GM20000 (cell line): ENCODE measurements around the gene PRRX2.

Experiments used
- DNase-seq: peaks from one replicate; pipeline ENCODE4 v3.0.0; 2012; ENCODE audit warnings: low spot score
- TF ChIP-seq, protein P1 (sequence below): IDR thresholded peaks from 2 replicates; pipeline ENCODE4 v1.5.1; 2012; ENCODE audit warnings: mild to moderate bottlenecking, control low read depth; ENCODE audit errors: extremely low read depth, missing control alignments

Gene PRRX2

DNA sequence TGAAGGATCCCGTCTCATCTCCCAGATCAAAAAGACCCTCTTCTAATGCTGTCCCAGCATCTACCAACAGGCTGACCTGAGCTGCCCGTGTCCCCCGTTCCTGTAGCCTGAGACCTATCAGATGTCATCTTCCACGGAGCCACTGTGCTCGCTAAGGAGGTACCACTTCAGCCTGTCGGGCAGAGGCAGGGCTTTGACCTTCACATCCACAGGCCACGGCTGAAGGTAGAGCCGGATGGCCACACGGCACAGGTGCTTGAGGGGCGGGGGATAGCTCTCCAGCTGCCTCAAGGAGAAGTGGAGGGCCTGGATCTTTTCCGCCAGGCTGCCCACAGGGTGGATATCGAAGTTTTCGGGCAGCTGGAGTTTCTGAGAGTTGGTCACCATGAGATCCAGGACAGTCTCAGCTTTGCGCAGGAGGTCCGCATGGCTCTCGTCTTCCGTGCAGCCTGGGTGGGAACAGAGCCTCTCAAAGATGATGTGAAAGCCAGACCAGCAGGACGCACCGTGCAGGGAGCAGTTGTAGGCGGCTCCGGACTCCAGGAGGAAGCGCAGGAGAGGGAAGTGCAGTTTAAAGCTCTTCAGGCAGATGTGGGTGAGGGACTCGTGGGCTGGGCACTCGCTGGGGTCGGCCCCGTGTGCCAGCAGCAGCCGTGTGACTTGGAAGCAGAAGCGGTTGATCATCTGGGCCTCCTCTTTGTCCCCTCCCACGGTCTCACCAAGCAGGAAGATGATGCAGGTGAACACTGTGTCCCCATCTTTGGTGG lies 27.6 kb upstream of the PRRX2 start:
- no peak for DNase-seq
- TF ChIP-seq, protein P1, sequence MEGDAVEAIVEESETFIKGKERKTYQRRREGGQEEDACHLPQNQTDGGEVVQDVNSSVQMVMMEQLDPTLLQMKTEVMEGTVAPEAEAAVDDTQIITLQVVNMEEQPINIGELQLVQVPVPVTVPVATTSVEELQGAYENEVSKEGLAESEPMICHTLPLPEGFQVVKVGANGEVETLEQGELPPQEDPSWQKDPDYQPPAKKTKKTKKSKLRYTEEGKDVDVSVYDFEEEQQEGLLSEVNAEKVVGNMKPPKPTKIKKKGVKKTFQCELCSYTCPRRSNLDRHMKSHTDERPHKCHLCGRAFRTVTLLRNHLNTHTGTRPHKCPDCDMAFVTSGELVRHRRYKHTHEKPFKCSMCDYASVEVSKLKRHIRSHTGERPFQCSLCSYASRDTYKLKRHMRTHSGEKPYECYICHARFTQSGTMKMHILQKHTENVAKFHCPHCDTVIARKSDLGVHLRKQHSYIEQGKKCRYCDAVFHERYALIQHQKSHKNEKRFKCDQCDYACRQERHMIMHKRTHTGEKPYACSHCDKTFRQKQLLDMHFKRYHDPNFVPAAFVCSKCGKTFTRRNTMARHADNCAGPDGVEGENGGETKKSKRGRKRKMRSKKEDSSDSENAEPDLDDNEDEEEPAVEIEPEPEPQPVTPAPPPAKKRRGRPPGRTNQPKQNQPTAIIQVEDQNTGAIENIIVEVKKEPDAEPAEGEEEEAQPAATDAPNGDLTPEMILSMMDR: no peak

DNA sequence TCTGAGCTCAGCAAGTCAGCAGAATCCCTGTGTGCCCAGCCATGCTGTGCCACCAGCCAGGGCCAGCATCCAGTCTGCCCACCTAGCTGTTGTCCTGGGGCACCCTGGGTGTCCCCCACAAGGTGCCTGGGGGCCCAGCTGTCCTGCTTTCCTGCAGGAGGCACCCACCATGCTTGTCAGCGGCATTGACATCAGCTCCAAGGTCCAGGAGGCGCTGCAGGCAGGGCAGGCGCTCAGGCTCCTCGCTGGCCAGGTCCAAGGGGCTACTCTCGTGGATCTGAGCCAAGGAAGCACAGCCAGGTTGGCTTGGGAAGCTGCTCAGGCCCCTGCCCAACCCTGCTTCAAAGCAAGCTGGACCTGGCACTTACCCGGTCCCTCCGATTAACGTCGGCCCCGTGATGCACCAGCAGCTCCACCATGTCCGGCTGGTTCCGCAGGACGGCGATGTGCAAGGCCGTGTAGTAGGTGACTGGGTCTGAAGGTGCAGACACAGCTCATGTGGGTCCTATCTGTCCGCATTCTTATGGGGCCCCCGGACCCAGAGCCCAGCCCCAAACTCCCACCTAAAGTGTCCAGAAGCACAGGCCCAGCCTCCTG lies 26.3 kb upstream of the PRRX2 start:
- TF ChIP-seq, protein P1: no peak
- no peak for DNase-seq

DNA sequence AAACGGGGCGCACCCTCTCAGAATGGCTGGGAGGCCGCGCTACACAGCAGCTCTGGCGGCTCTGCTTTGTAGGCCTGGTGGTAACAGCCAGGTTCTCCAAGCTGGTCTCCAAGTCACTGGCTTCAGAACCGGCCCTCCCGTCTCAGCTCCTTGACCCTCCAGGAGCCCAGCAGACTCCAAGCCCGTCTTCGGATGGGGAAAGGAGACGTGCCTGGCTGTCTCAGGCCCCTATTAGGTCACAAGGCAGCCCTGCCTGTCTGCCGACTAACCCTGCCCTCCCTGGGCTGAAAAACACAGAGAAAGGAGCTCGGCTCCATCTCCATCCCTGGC lies 25.7 kb upstream of the PRRX2 start:
- TF ChIP-seq, protein P1: no peak
- no peak for DNase-seq

DNA sequence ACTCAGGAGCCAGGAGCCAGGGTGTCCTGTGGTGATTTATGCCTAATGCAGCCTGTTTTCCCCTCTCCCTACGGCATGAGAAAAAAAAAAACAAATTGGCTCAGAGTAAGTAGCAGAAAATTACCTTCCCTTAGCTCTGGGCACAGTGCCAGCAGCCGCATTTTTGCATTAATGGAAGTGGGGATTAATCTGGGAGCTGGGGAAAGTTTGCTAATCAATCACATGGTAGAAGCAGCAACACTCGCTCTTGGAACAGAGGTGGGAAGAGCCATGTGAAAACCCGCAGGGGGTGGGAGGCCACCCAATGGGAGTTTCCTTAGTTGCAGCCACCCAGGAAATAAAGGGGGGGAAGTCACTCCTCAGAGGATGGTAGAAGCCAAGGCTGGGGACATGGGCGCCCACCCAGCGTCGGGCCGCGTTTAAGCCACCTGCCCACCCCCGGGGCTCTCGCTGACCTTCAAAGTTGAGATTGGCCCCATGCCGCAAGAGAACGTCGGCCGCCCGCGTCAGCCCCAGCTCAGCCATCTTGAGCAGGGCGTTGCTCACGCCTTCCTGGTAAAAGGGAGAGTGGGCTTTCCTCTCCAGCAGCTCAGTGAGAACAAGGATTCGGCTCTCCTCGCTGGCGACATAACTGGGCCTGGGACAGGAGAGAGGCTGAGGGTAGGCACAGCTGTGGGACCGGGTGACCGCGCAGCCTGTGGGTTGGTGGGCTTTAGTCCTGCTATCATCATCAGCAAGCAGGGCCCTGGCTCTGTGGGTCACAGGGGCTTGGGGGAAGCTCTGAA lies 25.2 kb upstream of the PRRX2 start:
- TF ChIP-seq, protein P1: no peak

DNA sequence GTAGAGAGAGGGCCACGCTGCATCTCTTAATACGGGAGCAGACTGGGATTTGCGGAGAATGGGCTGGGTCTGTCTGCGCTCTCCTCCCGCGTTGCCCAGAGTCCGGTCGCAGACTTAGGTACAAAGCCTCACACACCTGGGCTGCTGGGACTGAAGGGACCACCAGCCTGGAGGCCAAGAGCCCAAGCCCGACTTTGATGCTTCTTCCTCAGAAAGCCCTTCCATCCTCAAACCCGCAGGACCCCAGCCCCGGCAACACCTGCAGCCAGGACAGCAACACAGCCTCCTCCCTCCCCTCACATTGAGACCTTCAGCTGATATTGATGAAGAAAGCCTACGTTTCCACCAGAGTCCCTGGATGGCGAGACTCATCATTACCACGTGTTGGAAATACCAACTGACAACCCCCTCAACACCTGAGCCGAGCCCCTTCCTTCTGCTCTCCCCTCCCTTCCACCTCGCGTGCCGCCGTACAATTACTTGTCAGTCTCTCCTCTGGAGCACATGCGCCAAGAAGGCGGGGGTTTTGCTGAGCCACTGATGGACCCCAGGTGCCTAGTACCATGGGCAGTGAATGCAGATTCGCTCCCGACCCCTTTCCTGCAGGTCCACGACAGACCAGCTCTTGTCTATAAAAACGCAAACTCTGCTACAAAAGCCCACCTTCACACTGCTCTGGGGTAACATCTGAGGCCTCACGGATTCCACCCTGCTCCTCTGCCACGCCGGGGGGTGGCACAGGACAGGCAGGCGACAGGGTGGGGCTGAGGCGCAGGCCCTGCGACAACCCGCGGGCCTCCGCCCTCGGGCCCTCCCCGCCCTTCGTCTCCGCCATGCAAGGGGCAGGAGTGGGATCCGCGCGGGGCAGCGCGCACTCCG lies 24.3 kb upstream of the PRRX2 start:
- TF ChIP-seq, protein P1: no peak
- no peak for DNase-seq

More for the DNA sequence above, 25.2 kb upstream of the PRRX2 start:
- no peak for DNase-seq

DNA sequence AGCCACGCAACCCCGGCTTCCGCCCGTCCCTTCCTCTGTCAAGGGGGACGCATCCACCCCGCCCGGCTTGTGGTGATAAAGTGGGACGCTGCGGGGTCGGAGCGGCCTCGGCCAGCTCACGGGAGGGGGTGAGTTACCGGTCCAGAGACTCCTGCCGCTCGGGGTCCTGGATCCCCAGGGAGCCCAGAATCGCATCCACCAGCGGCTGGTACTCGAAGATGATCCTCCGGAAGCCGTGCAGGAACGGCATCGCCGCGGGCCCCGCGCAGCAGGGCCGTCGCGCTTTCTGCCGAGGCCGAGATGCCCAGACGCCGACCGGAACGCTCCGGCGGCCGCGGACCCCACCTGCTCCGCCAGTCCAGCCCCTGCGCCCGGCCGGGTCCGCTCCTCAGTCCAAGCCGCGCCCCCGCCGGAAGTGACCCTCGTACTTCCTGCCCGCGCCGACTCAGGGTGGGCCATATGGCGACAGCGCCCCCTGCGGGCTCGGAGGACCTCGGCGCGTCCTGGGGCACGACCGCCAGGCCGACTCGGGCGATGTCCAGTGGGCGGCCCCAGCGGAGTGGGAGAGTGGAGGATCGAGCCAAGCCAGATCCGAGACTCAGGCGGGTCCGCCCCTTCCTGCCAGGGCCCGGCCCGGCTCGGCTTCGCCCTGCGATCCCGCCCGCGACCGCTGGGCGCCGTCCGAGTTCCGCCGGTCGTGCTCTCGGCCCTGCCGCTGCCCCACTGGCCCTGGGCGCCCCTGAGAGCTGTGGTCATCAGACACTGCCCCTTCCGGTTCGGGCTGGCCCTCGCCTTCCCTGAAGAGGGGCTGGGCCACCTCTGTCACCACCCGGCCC lies 23.5 kb upstream of the PRRX2 start, which contains the start of gene ASB6:
Gene ASB6 (minus strand): TSS at position 402 of the 836 bp plus-strand sequence. CDS start 152 bp downstream, at position 250.
- DNase-seq: peak; percentile 100
- TF ChIP-seq, protein P1: peak; percentile 81
